HUES48 (cell line): ENCODE data around the gene ADAMTS17.
"Not testable (repeated sequence)": the region's sequence is repeated elsewhere in the genome, so short reads cannot be mapped to it uniquely, and the experiment has no call there.

Experiments used
- H3K27ac ChIP-seq: one replicate; pipeline ENCODE4 v1.7.0; 2013; ENCODE audit warnings: low read depth, low read length, inconsistent platforms
- H3K27me3 ChIP-seq: 2 replicates; pipeline ENCODE4 v1.6.1; 2013; ENCODE audit warnings: mild to moderate bottlenecking, low read length; ENCODE audit not compliant: control insufficient read depth, insufficient read depth
- H3K36me3 ChIP-seq: 2 replicates; pipeline ENCODE4 v1.6.1; 2013; ENCODE audit warnings: low read length; ENCODE audit not compliant: control insufficient read depth, insufficient read depth
- H3K4me1 ChIP-seq: 2 replicates; pipeline ENCODE4 v1.6.1; 2013; ENCODE audit warnings: mild to moderate bottlenecking, low read length; ENCODE audit not compliant: control insufficient read depth, insufficient read depth
- H3K4me3 ChIP-seq: 2 replicates; pipeline ENCODE4 v1.5.1; 2013; ENCODE audit warnings: mild to moderate bottlenecking, low read depth, low read length
- H3K9ac ChIP-seq: 2 replicates; pipeline ENCODE4 v1.6.1; 2013; ENCODE audit warnings: mild to moderate bottlenecking, low read depth, low read length, moderate library complexity
- H3K9me3 ChIP-seq: 2 replicates; pipeline ENCODE4 v1.6.1; 2013; ENCODE audit warnings: low read length; ENCODE audit not compliant: control insufficient read depth, insufficient read depth

The ADAMTS17 gene

GRCh38 chr15:100339451-100339850 lies 2.3 kb downstream of the ADAMTS17 start:
- not testable (repeated sequence) for H3K36me3 ChIP-seq, H3K9ac ChIP-seq, H3K27ac ChIP-seq, H3K4me3 ChIP-seq, H3K9me3 ChIP-seq
- Histone ChIP-seq H3K27me3 (peaks cover 40% of the 10 kb centered on the region), H3K4me1 (peaks cover 12% of the 10 kb centered on the region; the same call in 1 of the 2 replicates)

DNA sequence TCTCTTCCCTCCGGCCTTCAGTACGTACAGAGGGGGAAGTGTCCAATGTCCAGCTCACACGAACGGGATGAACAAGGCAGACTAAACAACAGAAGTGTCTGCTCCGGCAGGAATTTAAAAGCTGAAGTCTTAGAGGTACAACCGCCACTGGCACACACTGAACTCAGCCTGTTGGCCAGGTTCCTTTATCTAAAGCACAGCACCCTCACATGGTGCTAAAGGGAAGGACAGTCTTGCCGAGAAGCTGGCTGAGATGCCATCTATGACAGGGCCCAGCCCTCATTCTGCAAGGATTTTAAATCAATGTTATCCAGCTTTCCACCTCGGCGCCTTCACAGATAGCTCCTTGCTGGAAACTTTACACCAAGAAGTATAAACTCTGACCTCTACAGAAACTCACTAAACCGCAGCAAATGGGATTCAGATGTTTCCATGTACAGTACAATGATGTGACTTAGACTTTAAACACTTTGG lies 2.8 kb downstream of the ADAMTS17 start:
- Histone ChIP-seq H3K9ac (no peak overlapping the region), H3K4me1 (peaks cover 12% of the 10 kb centered on the region; the same call in 1 of the 2 replicates), H3K9me3 (no peaks in the 10 kb centered on the region), H3K27me3 (peaks cover 40% of the 10 kb centered on the region), H3K4me3 (0 out of 2 replicates have a peak overlapping the region, but pooled peaks have one; percentile 18), H3K27ac (no peak overlapping the region), H3K36me3 (no peaks in the 10 kb centered on the region)

DNA sequence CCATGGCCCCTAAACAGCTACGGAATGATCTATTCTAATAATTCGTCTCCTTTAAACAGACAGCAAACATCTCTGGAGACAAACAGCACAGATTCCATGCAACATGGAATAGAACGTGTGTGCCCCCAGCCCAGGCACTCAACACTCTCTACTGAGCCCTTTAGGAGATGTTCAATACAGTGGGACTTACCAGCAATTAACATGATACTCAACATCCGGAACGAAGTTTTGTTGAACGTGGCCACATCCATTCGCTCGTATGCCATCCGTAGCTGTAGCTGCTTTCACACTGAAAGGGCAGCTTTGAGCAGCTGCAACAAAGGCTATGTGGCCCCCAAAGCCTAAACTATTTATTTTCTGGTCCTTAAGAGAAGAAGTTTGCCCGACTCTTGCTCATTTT lies 3.5 kb downstream of the ADAMTS17 start:
- Histone ChIP-seq H3K36me3 (no peaks in the 10 kb centered on the region), H3K4me3 (no peak overlapping the region), H3K27ac (no peak overlapping the region), H3K9ac (no peak overlapping the region), H3K4me1 (peaks cover 12% of the 10 kb centered on the region; the same call in 1 of the 2 replicates), H3K27me3 (peaks cover 34% of the 10 kb centered on the region), H3K9me3 (no peaks in the 10 kb centered on the region)

DNA sequence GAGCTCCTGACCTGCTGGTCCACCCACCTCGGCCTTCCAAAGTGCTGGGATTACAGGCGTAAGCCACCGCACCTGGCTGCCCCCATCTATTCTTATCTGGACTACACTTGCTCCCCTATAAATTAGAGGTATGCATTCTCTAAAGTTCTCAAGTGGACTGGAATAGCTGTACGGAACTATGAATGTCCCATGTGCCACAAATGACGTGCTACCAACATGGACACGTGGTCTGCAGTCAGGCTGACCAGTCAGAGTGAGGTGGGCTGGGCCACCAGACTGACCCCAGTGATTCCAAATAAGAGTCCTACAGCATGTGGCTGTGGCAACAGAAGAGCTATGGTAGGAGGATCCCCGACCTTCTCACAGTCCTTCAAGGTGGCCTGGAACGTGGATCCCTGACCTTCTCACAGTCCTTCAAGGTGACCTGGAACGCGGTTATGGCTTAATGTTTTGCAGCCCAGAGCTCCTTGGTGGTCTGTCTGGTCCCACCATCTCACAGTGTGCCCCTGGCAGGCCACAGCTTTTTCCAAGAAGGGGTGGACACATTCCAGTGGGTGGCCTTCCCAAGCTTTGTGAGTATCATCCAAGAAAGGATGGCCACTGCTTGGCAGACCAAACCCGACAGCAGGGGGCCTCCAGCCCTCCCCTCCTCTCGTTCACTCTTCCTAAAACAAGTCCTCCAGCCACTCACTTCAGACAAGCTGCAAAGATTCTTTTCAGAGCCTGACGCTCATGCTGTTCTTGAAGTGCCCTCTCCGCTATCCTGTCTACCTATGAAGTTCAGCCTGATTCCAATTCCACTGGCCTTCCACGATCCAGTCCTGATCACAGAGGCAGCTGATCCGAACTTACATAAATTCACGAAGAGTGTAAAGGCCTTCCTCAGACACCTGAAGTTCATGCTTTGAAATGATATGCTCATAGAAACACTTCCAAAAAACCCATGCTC lies 4.4 kb downstream of the ADAMTS17 start:
- no peak overlapping the region for H3K4me3 ChIP-seq
- H3K9ac ChIP-seq: no peak overlapping the region
- no peaks in the 10 kb centered on the region for H3K36me3 ChIP-seq
- H3K9me3 ChIP-seq: no peaks in the 10 kb centered on the region
- H3K27ac ChIP-seq: no peak overlapping the region
- H3K27me3 ChIP-seq: peaks cover 25% of the 10 kb centered on the region
- H3K4me1 ChIP-seq: peaks cover 10% of the 10 kb centered on the region; the same call in 1 of the 2 replicates

GRCh38 chr15:100336061-100336460 lies 5.7 kb downstream of the ADAMTS17 start:
- Histone ChIP-seq H3K27ac (no peak overlapping the region), H3K4me1 (peaks cover 7% of the 10 kb centered on the region; the same call in 1 of the 2 replicates), H3K36me3 (no peaks in the 10 kb centered on the region), H3K4me3 (no peak overlapping the region), H3K9me3 (no peaks in the 10 kb centered on the region), H3K9ac (no peak overlapping the region), H3K27me3 (peaks cover 15% of the 10 kb centered on the region)

DNA sequence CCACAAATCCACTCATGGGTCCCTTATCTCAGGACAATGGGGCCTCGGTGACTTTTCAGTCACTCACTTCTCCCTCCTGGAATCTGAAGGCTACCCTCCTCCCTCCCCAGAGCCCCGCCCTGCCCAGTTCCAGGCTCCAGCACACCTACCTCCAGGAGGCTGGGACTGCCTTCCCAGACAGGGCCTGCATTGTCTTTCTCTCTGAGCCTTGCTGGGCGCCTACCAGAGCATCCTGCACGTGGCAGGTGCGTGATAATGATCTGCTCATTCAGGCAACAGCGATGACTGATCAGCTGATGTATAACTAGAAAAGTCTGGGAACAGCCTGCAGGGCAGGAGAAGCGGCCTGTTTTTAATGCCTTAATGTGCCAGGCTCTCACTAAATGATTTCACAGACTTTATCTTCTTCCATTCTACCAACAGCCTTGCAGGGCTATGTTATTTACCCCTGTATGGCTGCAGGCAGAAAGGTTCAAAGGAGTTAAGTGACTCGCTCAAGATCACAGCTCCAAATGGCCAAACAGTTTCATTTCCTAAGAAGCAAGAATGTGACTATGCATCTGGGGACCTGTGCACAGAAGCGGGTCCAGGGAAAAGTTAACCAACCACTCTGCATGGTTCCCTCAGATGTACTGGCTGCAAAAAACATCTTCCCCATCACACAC lies 6.3 kb downstream of the ADAMTS17 start:
- peaks cover 7% of the 10 kb centered on the region; the same call in 1 of the 2 replicates for H3K4me1 ChIP-seq
- no peaks in the 10 kb centered on the region for H3K36me3 ChIP-seq
- H3K27me3 ChIP-seq: peaks cover 9% of the 10 kb centered on the region
- H3K27ac ChIP-seq: no peak overlapping the region
- no peak overlapping the region for H3K9ac ChIP-seq
- H3K9me3 ChIP-seq: no peaks in the 10 kb centered on the region
- no peak overlapping the region for H3K4me3 ChIP-seq

DNA sequence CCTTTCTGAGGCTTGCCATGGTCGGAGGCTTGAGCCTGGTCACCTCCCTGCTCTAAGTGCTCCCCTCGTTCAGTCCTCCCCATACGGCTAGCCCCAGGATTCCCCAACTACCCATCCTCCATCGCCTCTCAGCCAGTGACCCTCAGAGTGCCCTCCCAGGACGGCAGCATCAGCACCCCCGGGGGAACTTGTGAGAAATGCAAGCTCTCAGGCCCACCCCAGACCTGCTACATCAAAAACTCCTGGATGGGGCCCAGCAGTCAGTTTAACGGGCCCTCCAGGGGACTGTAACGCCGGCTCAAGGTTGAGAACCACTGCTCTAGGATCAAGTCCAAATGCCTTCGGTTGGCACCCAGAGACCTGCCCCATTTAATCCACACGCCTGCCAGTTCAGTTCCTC lies 6.9 kb downstream of the ADAMTS17 start:
- H3K27me3 ChIP-seq: peaks cover 4% of the 10 kb centered on the region
- H3K4me1 ChIP-seq: peaks cover 7% of the 10 kb centered on the region; the same call in 1 of the 2 replicates
- no peaks in the 10 kb centered on the region for H3K9me3 ChIP-seq
- no peak overlapping the region for H3K9ac ChIP-seq
- no peak overlapping the region for H3K27ac ChIP-seq
- no peak overlapping the region for H3K4me3 ChIP-seq
- H3K36me3 ChIP-seq: no peaks in the 10 kb centered on the region

GRCh38 chr15:100334456-100334855 lies 7.3 kb downstream of the ADAMTS17 start:
- Histone ChIP-seq H3K27me3 (no peaks in the 10 kb centered on the region), H3K27ac (no peak overlapping the region), H3K36me3 (no peaks in the 10 kb centered on the region), H3K9me3 (no peaks in the 10 kb centered on the region), H3K4me3 (no peak overlapping the region), H3K4me1 (peaks cover 7% of the 10 kb centered on the region; the same call in 1 of the 2 replicates), H3K9ac (no peak overlapping the region)

DNA sequence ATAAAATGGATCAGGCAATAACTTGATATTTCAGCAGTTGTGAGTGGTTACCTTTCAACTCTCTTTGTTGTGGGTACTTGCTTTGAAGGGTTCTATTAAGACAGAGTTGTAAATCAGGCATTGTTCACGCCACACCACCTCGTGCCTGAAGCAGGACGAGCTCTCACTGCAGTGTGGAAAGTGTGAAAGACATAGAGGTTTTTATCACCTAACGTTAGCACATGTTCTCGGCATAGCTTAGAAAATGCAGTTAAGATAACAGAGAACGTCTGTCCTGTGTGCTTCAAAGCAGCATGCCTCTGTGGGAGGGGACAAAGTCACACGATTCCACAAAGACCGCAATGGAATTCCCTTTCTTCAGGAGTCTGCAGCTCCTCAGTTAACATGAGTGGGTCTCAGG lies 7.8 kb downstream of the ADAMTS17 start:
- Histone ChIP-seq H3K9me3 (no peaks in the 10 kb centered on the region), H3K4me1 (peaks cover 4% of the 10 kb centered on the region; the same call in 1 of the 2 replicates), H3K27ac (no peak overlapping the region), H3K4me3 (no peak overlapping the region), H3K9ac (no peak overlapping the region), H3K36me3 (no peaks in the 10 kb centered on the region), H3K27me3 (no peaks in the 10 kb centered on the region)

- Histone ChIP-seq H3K27ac (no peak overlapping the region), H3K9ac (no peak overlapping the region), H3K36me3 (no peaks in the 10 kb centered on the region), H3K4me3 (no peak overlapping the region), H3K9me3 (no peaks in the 10 kb centered on the region), H3K4me1 (no peaks in the 10 kb centered on the region), H3K27me3 (no peaks in the 10 kb centered on the region)
These were observed 8.5 kb downstream of the ADAMTS17 start for GRCh38 chr15:100333236-100333635.

GRCh38 chr15:100332721-100333120 lies 9.1 kb downstream of the ADAMTS17 start:
- Histone ChIP-seq H3K36me3 (no peaks in the 10 kb centered on the region), H3K27me3 (no peaks in the 10 kb centered on the region), H3K27ac (no peak overlapping the region), H3K4me3 (no peak overlapping the region), H3K9ac (no peak overlapping the region), H3K4me1 (no peaks in the 10 kb centered on the region), H3K9me3 (no peaks in the 10 kb centered on the region)
